GM21529 (cell line): ENCODE results near the gene NRAS.
"Not testable (repeated sequence)": the region's sequence is repeated elsewhere in the genome, so short reads cannot be mapped to it uniquely, and the experiment has no call there.

Experiments
- ATAC-seq: cut with Tn5 transposase; IDR thresholded peaks from one replicate; pipeline ENCODE4 v1.9.1; 2021; ENCODE audit not compliant: unreplicated experiment

NRAS gene

GRCh38 chr1:114716304-114717170 is at the start of gene NRAS:
TSS of gene NRAS (minus strand) at chr1:114716771. CDS start at chr1:114716160, 611 bp downstream.
- ATAC-seq, result peak; percentile 88

DNA sequence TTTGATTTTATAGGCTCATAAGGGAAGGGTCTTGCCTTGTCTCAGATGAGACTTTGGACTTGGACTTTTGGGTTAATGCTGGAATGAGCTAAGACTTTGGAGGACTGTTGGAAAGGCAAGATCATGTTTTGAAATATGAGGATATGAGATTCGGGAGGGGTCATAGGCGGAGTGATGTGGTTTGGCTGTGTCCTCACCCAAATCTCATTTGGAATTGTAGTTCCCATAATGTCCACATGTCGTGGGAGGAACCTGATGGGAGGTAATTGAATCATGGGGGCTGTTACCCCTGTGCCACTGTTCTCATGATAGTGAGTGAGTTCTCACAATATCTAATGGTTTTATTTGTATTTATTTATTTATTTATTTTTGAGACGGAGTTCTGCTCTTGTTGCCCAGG is 48.1 kb upstream of the NRAS start:
- ATAC-seq, result no peak

DNA sequence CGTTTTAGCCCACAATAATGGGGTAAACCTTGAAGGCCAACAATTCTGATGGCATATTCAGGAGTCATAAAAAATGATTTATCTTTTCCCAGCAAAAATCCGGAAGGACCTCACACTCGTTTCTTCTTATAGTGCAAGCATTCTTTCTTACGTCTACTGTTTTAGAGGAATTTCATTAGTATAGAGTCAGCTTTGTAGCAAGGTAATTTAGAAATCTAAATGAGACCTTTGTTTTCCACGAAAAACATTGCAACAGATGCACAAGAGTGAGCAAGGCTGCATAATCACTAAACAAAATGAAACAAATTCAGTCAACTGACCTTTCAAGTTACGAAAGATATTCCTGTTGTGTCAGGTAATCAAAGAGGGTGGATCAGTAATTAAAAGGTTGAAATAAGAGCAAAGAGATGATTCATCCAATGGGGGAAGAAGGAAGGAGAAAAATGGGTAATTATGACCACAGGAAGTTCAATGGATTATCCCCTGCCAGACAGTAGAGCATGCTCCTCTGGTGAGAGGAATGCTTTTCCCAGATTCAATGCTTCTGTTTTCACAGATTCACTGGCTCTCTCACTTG is 41.8 kb upstream of the NRAS start:
- ATAC-seq, result no peak

DNA sequence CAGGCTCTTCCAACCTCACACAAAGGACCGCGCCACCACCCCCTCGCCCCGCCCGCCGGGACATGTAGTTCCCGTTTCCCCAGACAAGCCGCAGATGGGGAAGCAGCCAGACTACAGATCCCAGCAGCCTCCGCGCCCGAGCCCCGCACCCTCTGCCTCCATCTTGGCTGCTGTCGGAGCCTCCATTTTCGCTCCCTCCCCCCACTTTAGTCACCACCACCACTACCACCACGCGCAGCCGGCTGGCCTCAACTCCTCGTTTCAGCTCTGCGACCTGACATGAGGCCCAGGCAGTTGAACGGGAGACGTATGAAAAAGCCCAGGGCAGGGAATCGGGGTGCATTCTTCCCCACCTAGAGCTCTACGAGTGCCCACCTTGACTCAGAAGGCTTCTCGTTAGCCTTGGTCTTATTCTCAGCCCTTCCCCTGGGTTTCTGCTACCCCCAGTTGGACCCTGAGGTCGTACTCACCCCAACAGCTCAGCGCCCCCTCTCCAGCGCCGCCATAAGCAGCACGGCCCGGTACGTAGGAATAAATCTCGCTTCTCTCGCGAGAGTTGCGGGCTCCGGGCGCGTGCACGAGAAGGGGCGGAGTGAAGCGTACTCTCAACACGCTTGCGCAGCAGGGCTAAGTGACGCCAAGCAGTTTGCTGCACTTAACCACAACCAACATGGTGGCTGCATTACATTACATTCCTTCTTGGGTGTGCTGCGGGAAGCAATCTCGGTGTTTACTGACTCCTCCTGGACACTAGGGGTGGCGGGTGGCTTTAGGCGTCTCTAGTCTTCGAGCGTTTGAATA is 41.1 kb upstream of the NRAS start, which contains the start of gene CSDE1:
Gene CSDE1 (minus strand): TSS at position 530 of the 801 bp plus-strand sequence. CDS start 18,094 bp downstream, outside the sequence.
- peak; percentile 80 for ATAC-seq

GRCh38 chr1:114756949-114757454 is 40.4 kb upstream of the NRAS start:
- ATAC-seq, result no peak

DNA sequence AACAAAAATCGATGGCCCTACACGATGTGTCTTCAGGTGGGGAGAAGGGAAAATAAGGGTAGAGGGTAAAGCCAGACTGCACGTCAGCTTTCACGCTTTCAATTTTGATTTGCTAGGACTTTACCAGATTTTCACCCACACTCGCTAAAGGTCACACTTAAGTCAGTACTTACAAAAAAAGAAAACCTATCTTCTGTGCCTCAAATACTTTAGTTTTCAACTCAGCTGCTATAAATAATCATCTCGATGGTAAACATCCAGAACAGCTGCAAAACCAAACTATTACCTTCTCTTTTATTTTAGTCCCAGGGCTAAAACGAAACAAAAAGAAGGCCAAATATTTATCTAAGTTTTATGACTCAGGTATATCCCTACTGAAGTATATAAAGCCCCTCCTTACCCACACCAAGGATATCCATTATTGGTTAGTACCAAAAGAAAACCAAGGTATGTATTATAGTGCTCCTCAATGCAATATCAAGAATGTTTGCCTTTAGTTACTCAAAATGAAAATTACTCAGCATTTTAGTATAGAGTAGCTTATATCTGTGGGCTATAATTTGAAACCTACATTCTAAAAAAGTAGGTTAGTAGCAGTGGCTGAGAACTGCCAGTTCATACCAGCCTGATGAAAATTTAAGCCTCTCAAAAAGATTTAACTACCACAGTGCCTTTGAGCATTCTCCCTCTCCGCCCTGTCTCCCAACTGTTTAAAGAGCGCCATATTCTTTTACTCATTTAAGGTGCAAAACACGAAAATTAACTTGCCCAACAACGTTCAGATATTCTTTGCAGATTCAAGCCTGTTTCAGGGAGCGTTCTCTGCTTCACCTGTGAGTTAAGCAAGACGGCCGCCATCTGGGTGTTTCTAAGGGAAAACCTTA is 39.7 kb upstream of the NRAS start:
- peak; percentile 45 for ATAC-seq

- no peak for ATAC-seq
These were observed 38.7 kb upstream of the NRAS start for GRCh38 chr1:114755006-114755931.

- ATAC-seq, result not testable (repeated sequence)
These were observed 37.1 kb upstream of the NRAS start for GRCh38 chr1:114753702-114754101.

- no peak for ATAC-seq
These were observed 36.6 kb upstream of the NRAS start for GRCh38 chr1:114753143-114753542.

GRCh38 chr1:114750780-114751179 is 34.2 kb upstream of the NRAS start:
- no peak for ATAC-seq

DNA sequence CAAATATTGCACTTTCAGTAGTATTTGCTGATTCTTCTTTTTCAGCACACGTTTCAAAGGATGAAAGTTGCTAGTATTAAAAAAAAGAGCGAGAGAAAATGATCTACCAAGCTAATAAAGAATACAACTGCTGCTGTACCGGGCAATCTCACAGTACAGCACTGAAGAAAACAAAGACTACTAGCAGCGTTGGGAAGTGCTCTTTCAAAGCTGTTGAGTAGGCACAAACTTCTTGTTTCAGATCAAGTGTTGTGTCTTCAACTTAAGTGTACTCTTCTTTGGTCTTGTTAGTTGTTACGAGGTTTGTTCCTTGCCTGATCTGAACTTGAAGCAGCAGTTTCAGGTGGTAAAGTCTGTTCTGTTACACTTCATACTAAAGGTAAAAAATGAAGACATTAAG is 33.3 kb upstream of the NRAS start:
- no peak for ATAC-seq

- no peak for ATAC-seq
These were observed 30.0 kb upstream of the NRAS start for GRCh38 chr1:114746450-114747121.

DNA sequence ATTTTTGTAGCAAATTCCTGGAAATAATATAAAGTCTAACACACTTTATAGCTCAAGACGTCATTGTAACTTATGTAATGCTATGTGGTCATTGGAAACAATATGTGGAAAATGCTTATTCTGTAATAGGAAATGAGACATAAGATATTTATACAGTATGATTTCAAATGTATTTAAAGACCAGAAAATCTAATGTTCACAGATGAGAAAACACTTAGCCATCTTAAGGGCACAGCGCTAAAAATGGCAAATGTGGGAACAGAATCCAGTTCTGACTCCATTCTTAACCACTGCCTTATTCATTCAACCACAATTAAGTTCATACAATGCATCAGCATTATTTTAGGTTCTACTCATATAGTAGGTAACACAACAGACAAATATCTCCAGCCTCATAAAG is 28.7 kb upstream of the NRAS start:
- no peak for ATAC-seq

DNA sequence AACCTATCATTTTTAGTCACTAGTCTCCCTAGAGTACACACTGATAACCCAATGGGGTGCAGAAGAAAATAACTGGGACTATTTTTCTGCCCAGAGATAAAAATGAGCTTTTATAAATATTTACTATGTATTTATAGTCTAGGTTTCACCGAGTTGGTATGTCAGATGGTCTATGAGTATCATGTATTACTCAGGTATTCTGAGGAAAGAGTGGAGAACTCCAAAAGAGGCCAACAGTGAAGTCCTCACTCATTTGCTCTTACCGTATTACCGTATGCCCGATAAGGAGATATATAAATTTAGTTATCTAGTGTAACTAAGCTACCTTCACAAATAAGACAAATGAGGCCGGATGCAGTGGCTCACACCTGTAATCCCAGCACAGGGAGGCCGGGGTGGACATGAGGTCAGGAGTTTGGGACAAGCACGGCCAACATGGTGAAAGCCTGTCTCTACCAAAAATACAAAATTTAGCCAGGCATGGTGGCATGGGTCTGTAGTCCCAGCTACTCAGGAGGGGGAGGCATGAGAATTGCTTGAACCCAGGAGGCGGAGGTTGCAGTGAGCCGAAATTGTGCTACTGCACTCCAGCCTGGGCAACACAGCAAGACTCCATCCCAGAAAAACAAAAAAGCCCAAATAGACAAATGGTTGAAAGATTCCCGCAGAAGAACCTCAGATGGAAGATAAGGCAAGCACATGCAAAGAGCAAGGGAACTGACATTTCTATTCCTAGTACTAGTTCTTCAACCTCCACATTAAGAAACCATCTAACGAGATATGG is 25.6 kb upstream of the NRAS start:
- no peak for ATAC-seq

DNA sequence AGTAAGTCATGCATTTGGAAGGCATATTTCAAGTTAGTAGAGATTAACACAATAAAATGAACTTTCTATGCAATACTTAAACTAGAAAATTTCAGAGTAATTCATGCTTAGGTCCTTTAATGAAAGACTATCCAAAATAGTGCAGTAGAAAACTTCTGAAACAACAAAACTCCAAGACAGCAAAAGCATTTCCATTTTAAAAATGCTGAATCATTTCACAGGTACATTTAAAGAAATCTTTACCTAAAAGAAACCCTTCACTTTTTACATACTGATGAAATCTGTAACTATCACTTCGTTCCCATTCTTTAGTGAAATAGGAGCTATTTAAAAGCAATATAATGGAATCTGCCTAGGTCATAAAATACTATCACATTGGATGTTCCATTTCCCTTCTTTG is 23.8 kb upstream of the NRAS start:
- ATAC-seq, result no peak

- ATAC-seq, result no peak
These were observed 20.8 kb upstream of the NRAS start for GRCh38 chr1:114737314-114737849.

DNA sequence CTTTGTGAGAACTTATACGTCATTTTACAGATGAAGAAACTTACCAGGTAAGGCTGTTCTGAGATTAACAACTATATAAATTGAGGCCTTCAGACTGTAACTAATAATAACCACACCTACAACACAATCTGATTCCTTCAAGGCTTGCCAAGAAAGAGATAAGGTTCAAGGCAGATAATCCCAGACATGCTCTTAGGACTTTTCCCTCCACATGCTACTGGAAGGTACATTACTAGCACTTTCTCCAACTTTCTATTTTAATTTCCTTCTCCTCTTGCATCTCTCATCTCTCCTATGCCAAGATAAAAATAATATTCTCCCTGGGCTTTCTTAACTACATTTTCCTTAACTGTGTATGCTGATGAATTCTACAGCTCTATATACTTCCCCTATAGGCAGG is 18.9 kb upstream of the NRAS start:
- no peak for ATAC-seq

DNA sequence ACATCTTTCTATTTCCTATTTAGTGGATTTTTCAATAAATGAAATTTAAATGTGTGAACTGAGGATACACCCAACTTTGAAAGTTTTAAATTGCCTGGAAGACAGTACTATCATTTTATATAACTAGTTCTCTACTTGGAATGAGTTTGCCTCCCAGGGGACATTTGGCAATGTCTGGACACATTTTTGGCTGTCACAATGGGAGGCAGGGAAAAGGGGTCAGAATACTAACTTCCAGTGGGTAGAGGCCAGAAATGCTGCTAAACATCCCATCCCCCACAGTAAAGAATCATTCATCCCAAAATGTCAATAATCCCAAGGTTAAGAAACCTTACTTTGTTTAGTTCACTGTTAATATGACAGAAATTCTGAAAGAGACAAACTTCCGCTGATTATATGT is 13.2 kb upstream of the NRAS start:
- ATAC-seq, result no peak
